Measurements from ENCODE around the gene PRC1.

DNA sequence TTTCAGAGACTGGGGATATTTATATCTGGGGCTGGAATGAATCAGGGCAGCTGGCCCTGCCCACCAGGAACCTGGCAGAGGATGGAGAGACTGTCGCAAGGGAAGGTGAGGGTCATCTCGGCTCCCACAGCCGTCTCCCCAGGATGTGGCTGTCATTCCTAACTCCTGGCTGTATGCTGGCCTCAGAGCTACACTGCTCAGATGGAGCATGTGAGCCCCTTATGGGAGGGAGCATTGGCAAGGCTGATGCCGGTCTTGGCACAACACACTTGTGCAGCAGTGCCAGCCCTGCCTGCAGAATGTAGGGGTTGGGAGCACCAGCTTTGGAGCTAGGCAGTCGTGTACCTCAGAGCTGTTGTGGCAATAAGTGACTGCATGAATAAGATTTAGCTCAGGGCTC is 34.4 kb downstream of the PRC1 start:
- no peak for TF ChIP-seq EZH2 (IDR thresholded peaks at IDR 0.05)
- TF ChIP-seq EZH2phosphoT487 (IDR thresholded peaks at IDR 0.05): no peak

Measured in neural progenitor cell (in vitro differentiated cells).